Hypothalamus (tissue), 51 donors: Measurements from ENCODE around the gene FAM107B.
"Not testable (repeated sequence)": the region's sequence is repeated elsewhere in the genome, so short reads cannot be mapped to it uniquely, and the experiment has no call there.

Experiments used
- DNase-seq, 51 donors: peaks; one replicate each; lab custom pipeline; 2025; lab: John Stamatoyannopoulos, UW

The FAM107B gene

DNA sequence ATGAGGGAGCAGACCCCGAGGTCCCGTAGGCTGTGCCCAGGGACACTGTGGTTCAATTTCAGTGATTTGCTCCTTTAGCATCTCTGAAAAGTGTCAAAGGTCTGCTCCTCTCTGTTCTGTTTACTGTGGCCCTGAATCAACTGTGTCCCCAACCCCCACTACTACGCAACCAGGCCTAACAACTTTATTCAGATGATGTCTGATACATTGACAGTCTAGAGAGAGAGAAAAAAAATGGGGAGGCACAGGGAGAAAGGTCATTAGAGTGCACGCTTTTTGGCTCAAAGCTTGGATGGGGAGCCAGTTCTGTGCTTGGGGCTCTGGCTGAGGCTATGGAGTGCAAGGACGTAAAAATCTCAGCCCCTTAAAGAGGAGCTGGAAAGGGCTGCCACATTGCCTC is 77.9 kb downstream of the FAM107B start:
- DNase-seq, result no peak

DNA sequence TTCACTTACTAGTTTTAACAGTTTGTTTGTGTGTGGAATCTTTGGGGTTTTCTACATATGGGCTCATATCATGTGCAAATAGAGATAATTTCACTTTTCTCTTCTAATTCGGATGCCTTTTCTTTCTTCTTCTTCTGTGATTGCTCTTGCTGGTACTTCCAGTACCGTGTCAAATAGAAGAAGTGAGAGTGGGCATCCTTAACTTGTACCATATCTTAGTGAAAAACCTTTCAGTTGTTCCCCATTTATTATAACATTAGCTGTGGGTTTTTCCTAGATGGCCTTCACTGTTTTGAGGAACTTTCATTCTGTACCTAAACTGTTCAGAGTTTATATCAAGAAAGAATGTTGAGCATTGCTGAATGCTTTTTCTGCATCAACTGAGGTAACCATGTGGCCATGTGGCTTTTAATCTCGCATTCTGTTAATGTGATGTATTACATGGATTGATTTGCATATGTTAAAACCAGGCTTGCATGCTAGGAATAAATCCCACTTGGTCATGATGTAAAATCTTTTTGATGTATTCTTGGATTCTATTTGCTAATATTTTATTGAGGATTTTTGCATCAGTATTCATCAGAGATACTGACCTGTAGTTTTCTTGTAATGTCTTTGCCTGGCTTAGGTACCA is 78.7 kb downstream of the FAM107B start:
- DNase-seq, result no peak

GRCh38 chr10:14693891-14694290 is 80.8 kb downstream of the FAM107B start:
- no peak for DNase-seq

DNA sequence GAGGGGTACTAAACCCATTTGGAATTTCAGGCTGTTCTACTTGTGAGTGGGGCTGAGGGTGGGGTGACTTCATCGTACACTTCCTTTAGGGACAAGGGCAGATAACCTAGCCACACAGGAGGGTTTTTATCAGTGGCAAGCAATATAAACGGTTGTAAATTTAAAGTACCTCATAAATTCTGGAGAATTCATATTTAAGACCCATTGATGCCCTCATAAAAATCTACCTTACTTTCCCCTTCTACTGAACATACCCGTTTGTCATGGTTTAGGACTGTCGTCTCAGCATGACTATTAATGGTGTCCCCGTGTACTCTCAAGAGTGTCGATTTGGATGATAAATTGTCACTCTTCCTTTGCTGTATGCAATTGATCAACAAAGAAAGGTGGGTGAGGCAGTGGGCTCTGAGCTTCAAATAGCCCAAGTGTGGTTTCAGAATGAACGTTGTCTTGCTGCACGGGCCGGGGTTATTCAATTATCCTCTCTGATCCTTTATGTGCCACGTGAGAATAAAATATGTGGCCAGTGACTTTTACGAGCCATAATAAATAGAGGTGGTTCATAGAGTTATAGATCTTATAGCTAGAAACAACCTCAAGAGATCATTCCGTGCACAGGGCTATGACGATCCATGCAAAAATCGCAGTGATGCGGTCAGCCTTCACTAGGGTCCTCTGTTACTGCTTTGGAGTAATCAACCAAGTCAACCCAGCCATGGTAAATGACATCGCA is 82.2 kb downstream of the FAM107B start:
- no peak for DNase-seq

GRCh38 chr10:14691359-14691758 is 83.3 kb downstream of the FAM107B start:
- DNase-seq, result no peak

DNA sequence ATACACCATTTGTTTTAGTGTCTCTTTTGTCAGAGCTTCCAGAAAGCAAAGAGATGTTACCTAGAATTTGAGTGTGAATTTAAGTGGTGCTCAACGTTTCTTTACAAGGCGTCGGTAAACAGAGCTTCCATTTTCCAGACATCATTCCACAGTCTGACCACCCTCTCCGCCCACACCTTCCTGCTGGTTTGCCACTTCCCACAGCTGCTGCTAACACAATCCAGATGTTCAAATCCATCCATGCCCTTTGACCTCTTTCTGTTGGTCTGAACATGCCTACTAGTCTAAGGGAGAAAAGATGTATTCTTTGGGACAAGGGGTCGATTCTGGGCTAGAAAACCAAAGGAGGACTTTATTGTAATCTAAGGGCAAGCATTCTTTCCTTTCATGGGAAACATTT is 86.1 kb downstream of the FAM107B start:
- no peak for DNase-seq

DNA sequence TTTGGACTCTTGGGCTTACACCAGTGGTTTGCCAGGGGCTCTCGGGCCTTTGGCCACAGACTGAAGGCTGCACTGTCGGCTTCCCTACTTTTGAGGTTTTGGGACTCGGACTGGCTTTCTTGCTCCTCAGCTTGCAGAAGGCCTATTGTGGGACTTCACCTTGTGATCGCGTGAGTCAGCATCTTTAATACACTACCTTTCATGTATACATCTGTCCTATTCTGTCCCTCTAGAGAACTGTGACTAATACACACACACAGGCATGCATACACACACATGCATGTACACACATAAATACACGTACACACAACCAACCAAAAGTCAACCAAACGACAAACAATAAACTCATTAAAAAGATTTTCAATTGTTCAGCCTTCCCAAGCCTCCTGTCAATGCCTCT is 86.5 kb downstream of the FAM107B start:
- DNase-seq, result not testable (repeated sequence)

- no peak for DNase-seq
These were observed 87.4 kb downstream of the FAM107B start for GRCh38 chr10:14687340-14687739.

GRCh38 chr10:14686356-14686755 is 88.3 kb downstream of the FAM107B start:
- no peak for DNase-seq

DNA sequence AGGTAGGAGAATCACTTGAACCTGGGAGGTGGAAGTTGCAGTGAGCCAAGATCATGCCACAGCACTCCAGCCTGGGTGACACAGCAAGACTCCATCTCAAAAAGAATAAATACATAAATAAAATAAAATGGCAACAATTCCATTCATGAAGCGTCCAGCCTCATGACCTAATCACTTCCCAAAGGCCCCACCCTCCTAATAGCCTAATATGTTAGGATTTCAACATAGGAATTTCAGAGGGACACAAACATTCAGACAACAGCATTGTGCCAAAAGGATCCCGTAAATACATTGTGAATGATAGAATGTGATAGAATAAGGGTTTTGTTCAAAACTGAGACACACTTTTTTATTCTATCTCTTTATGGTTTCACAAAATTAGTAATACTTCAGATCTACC is 90.3 kb downstream of the FAM107B start:
- DNase-seq, result no peak

DNA sequence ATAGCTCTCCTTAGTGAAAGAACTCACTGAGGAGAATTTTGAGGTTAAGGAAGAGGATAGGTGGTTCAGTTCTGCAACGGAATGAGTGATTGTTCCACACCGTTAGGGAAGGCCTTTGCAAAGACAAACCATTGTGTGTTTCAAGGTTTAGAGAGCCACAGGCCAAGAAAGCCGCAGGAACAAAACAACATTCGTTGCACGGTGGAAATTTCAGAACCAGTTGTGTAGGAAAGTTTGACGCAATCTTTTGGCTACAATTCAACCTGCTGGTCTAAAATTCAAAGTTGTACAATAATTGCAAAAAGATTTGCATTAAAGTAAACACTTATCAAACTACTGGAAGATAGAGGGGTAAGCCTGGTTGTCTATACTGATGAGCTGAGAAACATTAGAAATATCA is 91.4 kb downstream of the FAM107B start:
- DNase-seq, result no peak

DNA sequence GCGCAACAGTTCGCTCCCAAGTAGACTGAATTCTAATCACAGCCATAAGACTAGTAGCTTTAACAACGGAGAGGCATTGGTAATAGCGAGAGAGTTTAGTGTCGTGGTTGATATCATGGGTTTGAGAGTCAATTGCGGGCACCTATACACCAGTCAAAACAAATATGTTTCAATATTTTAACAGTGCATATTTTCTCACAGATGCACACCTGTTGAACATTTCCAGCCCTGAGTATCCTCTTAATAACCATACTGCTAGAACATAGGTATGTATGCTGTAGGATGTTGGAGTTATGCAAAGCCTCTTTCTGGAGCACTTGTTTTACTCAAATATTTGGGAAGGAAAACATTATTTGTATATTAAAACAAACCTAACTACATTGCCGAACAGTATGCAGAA is 92.9 kb downstream of the FAM107B start:
- DNase-seq, result no peak

- DNase-seq, result no peak
These were observed 93.4 kb downstream of the FAM107B start for GRCh38 chr10:14681305-14681704.

DNA sequence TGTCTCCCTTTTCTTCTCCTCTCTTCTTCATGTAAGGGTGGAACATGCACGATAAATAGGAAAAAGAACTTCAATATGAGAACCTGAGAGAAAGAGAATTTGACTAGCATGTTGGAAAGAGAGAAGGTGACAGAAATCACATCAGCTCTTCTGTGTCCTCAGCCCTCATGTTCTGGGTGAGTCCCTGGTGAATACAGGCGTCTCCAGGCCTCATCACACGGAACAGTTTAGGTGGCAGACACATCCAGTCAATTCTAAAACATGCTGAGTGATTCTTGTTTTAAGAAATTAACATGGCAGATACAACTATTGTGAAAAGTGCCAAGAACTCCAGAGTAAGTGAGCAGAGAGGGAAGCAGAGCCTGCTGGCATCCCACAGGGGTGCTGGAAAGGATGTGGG is 96.1 kb downstream of the FAM107B start:
- DNase-seq, result no peak

- no peak for DNase-seq
These were observed 98.0 kb downstream of the FAM107B start for GRCh38 chr10:14676732-14677131.

DNA sequence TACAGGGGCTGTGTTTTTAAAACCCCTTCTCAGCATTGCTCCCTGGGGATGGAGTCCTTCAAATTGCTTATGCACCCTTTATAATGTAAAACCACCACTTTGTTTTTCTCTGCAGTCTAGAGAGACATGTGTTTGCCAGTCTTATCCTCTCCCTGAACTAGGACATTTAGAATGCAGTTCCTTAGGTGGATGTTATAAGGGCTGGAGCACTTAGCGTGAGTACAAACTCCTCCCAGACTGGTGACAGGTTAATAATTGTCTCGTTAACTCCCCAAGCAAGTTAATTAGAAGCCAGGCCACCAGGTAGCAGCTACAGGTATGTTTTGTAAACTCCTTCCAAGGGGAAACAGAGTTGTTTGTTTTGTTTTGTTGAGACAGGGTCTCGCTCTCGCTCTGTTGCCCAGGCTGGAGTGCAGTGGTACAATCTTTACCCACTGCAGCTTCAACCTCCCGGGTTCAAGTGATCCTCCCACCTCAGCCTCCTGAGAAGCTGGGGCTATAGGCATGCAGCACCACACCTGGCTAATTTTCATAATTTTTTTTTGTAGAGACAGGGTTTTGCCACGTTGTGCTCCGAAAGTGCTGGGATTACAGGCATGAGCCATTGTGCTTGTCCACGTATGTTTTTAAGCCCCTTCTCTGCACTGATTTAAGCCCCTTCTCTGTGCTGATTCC is 100.2 kb downstream of the FAM107B start:
- no peak for DNase-seq

- DNase-seq, result no peak
These were observed 101.4 kb downstream of the FAM107B start for GRCh38 chr10:14673189-14673861.

DNA sequence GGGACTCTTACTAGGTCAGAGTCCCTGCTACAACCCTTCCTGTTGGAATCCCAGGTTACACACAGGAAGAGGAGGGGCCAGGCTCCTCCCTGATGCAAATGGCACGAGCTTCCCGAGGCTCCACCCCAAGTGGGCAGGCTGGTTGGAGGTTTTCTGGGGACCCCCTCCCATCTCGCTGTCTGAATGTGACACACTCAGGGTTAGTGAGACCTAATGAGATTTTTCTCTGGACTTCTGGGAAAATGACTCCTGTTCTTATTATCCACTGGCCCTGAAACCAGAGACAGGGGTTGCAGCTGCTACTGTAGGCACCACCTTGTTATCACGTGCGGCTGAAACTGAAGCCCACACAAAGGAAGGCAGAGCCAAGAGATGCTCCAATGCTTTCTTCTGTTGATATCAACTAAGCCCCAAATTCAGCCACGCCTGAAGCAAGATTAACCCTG is 103.3 kb downstream of the FAM107B start:
- no peak for DNase-seq

- peak in 1 of 51 donors; percentile 2 for DNase-seq
These were observed 104.0 kb downstream of the FAM107B start for GRCh38 chr10:14670551-14671240.

DNA sequence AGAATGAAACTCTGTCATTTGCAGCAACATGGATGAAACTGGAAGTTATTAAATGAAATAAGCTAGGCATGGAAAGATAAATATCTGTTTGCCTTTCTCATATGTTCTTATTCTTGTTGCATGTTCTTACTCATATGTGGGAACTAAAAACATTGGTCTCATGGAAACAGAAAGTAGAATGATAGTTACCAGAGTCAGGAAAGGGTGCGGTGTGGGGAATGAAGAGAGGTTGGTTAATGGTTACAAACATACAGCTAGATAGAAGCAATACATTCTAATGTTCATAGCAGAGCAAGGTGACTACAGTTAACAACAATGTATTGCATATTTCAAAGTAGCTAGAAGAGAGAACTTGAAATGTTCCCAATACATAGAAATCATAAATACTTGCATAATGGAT is 105.1 kb downstream of the FAM107B start:
- DNase-seq, result no peak

DNA sequence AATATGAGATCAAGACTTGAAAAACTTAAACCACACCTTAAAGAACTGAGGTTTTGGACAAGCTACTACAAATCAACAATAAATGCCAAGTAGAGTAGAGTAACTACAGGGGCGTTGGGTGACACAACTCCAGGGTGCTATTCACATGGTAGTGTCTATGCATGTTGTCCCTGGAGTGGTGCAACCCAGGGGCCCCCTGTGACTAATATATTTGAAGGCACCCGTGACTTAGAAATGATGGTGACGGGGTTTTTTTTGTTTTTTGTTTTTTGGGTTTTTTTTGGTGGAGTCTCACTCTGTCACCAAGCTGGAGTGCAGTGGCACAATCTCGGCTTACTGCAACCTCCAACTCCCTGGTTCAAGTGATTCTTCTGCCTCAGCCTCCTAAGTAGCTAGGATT is 106.9 kb downstream of the FAM107B start:
- DNase-seq, result no peak
